GM10248 (cell line): ENCODE data around the gene EEF1AKMT1.

Experiments used
- CTCF ChIA-PET: fragments of 300-600 bp; sonication (Branson Sonifier 250); formaldehyde crosslinking; extraction: SDS; loops from one replicate; lab custom pipeline; 2021; ENCODE audit warnings: antibody characterized with exemption; lab: Yijun Ruan, JAX
- POLR2A ChIA-PET: fragments of 350-650 bp; sonication (Branson Sonifier 250); formaldehyde crosslinking; extraction: SDS; loops from one replicate; lab custom pipeline; 2020; ENCODE audit warnings: antibody characterized with exemption; lab: Yijun Ruan, JAX
- DNase-seq: peaks from one replicate; pipeline ENCODE4 v3.0.0; 2012; ENCODE audit errors: extremely low spot score
- TF ChIP-seq, protein P1 (sequence below): IDR thresholded peaks from 2 replicates; pipeline ENCODE4 v1.5.1; 2012; ENCODE audit warnings: mild to moderate bottlenecking, low read depth; ENCODE audit errors: extremely low read depth, missing control alignments, control extremely low read depth

EEF1AKMT1 gene

DNA sequence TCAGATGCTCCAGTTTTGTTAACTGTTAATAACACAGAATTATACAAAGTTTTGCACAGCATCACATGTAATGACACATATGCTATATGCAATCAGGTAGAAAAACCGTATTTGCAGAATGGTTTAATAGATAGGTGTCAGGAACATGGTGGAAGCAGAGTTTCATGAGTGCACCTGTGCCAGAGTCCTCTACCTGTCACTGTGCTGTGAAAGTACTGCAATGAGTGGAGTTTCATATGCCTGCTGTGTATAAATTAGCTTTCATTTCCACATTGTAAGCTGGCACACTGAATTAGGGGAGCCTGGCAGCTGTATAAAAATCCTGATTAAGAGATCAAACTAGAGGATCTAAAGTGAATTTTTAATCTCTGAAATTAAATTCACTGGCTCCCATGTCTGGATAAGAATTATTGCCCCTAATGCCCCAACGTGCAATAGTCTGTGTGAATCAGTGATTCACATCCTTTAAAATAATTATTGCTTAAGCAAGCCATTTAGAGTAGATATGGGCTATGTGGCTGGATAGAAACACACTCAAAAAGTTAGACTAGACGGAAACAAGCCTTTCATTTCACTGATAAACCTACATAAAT, 8.5 kb upstream of the EEF1AKMT1 start:
- CTCF ChIA-PET = interaction anchor here (0.6 to 2.3 kb wide), 5 partner anchors 9 to 290 kb away, joined by 3 to 10 read pairs (median 4); partner anchors contain the start of genes EEF1AKMT1 and IL17D
- no peak for DNase-seq
- POLR2A ChIA-PET = no interaction called here
- TF ChIP-seq, protein P1, sequence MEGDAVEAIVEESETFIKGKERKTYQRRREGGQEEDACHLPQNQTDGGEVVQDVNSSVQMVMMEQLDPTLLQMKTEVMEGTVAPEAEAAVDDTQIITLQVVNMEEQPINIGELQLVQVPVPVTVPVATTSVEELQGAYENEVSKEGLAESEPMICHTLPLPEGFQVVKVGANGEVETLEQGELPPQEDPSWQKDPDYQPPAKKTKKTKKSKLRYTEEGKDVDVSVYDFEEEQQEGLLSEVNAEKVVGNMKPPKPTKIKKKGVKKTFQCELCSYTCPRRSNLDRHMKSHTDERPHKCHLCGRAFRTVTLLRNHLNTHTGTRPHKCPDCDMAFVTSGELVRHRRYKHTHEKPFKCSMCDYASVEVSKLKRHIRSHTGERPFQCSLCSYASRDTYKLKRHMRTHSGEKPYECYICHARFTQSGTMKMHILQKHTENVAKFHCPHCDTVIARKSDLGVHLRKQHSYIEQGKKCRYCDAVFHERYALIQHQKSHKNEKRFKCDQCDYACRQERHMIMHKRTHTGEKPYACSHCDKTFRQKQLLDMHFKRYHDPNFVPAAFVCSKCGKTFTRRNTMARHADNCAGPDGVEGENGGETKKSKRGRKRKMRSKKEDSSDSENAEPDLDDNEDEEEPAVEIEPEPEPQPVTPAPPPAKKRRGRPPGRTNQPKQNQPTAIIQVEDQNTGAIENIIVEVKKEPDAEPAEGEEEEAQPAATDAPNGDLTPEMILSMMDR = no peak

DNA sequence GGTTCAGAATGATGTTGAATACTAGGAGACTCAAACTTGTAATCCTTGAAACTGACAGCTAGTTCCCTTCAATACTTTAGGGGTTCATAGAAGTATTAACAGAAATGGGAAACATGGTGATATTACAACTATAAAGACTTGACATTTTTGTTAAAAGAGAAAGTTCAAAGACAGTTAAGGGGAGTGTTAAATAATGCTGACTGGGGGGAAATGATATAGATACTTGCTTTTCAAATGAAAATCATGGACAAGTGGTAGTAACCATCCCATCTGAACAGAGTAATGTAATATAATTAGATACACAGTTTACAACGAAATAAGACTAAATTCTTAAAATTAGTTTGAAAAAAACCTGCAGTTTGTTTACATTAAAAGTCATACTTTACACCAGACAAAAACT, 6.6 kb upstream of the EEF1AKMT1 start:
- CTCF ChIA-PET = no interaction called here
- TF ChIP-seq, protein P1 = no peak
- no peak for DNase-seq
- POLR2A ChIA-PET = no interaction called here

DNA sequence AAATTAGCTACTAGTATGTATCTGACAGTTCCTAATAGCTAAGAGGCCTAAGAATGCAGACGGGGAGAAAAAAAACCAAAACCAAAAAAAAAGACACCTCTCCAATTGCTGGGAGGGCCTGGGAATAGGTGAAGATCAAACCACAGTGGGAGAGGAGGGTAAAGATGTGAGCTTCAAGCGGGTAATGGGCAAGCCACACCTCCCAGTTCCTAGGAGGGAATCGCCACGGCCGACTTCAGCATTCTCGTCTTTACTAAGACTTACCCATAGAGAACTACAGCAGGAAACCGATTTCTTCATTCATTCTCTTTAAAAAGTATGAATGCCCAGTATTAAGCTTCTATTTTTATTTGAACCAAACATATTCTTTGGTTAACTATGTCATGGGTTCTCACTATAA, 5.6 kb upstream of the EEF1AKMT1 start:
- TF ChIP-seq, protein P1 = no peak
- no peak for DNase-seq
- CTCF ChIA-PET = interaction anchor here (0.9 to 1.5 kb wide), 2 partner anchors 286 to 387 kb away, joined by 3 to 4 read pairs; no protein-coding TSS in a partner anchor
- POLR2A ChIA-PET = no interaction called here

DNA sequence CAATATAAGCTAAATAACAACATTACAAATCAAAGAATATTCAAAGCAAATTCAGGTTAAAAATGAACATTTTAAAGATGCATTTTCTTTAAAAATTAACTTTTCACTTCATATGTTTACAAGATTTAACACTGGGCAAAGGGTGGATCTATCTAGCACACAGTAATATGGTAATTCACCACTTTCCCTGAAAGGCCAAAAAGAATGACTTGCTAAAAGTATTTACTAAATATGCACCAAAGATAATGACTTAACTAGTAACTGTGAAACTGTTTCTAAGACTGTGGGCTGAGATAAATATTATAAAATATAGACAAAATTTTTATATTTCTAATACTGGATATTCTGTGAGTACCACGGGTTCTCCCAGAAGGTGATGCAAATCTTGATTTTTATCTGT, 4.5 kb upstream of the EEF1AKMT1 start:
- POLR2A ChIA-PET = no interaction called here
- no peak for DNase-seq
- TF ChIP-seq, protein P1 = no peak
- CTCF ChIA-PET = interaction anchor here (1.5 kb wide), 1 partner anchor 285 kb away, joined by 4 read pairs; no protein-coding TSS in a partner anchor

DNA sequence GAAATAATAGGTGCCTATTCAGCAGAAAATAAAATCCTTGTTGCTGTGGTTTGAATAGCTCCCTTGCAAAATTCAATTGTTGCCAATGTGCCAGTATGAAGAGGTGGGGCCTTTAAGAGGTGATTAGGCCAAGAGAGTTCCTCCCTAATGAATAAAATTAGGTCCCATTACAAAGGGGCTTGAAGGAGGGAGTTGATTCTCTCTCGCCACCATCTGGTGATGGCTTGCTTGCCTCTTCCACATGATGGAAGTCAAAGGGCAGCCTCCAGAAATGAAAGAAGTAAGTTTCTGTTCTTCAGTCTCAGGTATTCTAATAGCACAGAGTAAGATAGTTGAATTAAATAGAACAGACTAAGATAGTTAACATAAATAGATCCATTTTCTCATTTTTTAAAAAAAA, 3.0 kb upstream of the EEF1AKMT1 start:
- POLR2A ChIA-PET = no interaction called here
- CTCF ChIA-PET = no interaction called here
- DNase-seq = no peak
- TF ChIP-seq, protein P1 = no peak

DNA sequence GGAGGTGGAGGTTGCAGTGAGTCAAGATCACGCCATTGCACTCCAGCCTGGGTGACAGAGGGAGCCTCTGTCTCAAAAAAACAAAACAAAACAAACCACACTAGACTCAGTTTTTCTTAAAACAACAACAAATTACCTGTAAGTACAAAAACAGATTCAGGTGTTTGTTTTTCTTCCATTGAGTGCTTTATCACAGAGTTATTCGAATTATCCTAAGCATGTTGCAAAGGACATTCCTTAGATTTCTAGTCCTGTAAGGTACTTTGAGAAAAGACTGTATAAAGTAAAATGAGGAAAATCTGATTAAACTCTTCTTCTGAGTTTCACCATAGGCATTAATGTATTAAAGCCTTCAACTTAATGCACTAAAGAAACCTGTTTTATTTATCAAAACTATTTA, 2.2 kb upstream of the EEF1AKMT1 start:
- DNase-seq = no peak
- ChIA-PET CTCF (no interaction called here), POLR2A (no interaction called here)
- TF ChIP-seq, protein P1 = no peak

DNA sequence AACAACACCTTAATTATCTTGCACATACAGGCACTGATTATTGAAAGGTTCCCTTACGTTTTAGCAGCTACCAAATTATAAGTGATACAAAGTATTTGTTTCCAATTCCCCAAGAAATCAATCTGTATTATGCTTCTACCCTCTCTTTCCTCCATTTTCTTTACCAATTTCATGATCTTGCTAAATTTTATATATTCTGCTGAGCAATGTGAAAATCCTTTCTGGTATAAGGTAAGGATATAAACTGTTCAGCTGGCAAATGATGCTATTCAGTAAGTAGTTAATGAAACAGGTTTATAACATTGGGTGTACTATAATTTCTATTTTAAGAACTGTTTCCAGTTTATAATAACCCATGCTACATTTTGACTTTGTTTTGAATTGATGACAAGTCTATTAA, 985 bp upstream of the EEF1AKMT1 start:
- ChIA-PET CTCF (interaction anchor here (2.9 kb wide), 1 partner anchor 9 kb away, joined by 10 read pairs; no protein-coding TSS in a partner anchor), POLR2A (no interaction called here)
- DNase-seq = no peak
- TF ChIP-seq, protein P1 = no peak
